GM12878 (cell line): Measurements from ENCODE around the gene PIP4K2A.

Source experiments
- BCLAF1 ChIP-seq: fragments of 450-650 bp; IDR thresholded peaks from 2 replicates; pipeline ENCODE4 v1.6.1; 2017; ENCODE audit warnings: antibody characterized with exemption, mild to moderate bottlenecking, moderate library complexity
- CHD2 ChIP-seq: IDR thresholded peaks from 2 replicates; pipeline ENCODE4 v1.6.1; 2011; ENCODE audit warnings: low read depth, low read length, improper control_type of control experiment, borderline replicate concordance
- CTCF ChIP-seq, 3 experiments: IDR thresholded peaks in 2 of 3; conservative IDR thresholded peaks in 1 of 3; 2 replicates each; pipeline ENCODE4 v1.5.1; 2011; ENCODE audit warnings: low read depth in 3 of 3, low read length in 3 of 3, mild to moderate bottlenecking in 3 of 3, control low read depth in 2 of 3, moderate library complexity in 2 of 3, inconsistent platforms in 1 of 3, mixed read lengths in 1 of 3; ENCODE audit not compliant: control insufficient read depth in 2 of 3, insufficient read depth in 1 of 3; ENCODE audit errors: extremely low read depth in 1 of 3
- EZH2 ChIP-seq: IDR thresholded peaks from 2 replicates; pipeline ENCODE4 v1.6.1; 2012; ENCODE audit warnings: low read depth, mild to moderate bottlenecking, control low read depth, inconsistent platforms, low read length, borderline replicate concordance; ENCODE audit not compliant: control insufficient read depth
- POLR2A ChIP-seq: IDR thresholded peaks from 2 replicates; pipeline ENCODE4 v1.6.1; 2011; ENCODE audit warnings: low read depth, mild to moderate bottlenecking, low read length
- POLR2AphosphoS5 ChIP-seq: IDR thresholded peaks from 2 replicates; pipeline ENCODE4 v1.6.1; 2011; ENCODE audit warnings: mild to moderate bottlenecking, low read length, inconsistent platforms
- RAD21 ChIP-seq: IDR thresholded peaks from 2 replicates; pipeline ENCODE4 v1.6.1; 2011; ENCODE audit warnings: mild to moderate bottlenecking, low read depth, low read length, moderate library complexity; ENCODE audit not compliant: insufficient read depth
- RCOR1 ChIP-seq: conservative IDR thresholded peaks from 2 replicates; pipeline ENCODE4 v1.6.1; 2012; ENCODE audit warnings: low read depth, low read length, improper control_type of control experiment
- SP1 ChIP-seq: IDR thresholded peaks from one replicate; pipeline ENCODE4 v1.6.1; 2011; ENCODE audit warnings: low read depth, low read length
- TCF12 ChIP-seq: IDR thresholded peaks from 2 replicates; pipeline ENCODE4 v1.6.1; 2011; ENCODE audit warnings: low read depth, mild to moderate bottlenecking, low read length
- USF1 ChIP-seq: IDR thresholded peaks from 2 replicates; pipeline ENCODE4 v1.6.1; 2011; ENCODE audit warnings: borderline replicate concordance, low read depth, mild to moderate bottlenecking, moderate library complexity, mixed read lengths, low read length; ENCODE audit not compliant: insufficient read depth; ENCODE audit errors: extremely low read length
- ZNF24 ChIP-seq: fragments of 450-650 bp; IDR thresholded peaks from 2 replicates; pipeline ENCODE4 v1.6.1; 2017; ENCODE audit warnings: antibody characterized with exemption, mild to moderate bottlenecking

GRCh38 chr10:22754296-22754695 is 39.9 kb upstream of the PIP4K2A start:
- TF ChIP-seq BCLAF1 (no peak), EZH2 (no peak), SP1 (no peak), USF1 (no peak), RCOR1 (no peak), CHD2 (no peak), CTCF (IDR thresholded peaks at IDR 0.05 in 2 of 3, conservative IDR thresholded peaks at IDR 0.05 in 1 of 3; ENCODE audit: control insufficient read depth in 2 of 3, extremely low read depth in 1 of 3, insufficient read depth in 1 of 3, low read depth in 3 of 3, low read length in 3 of 3) (no peak), POLR2A (no peak), RAD21 (no peak), POLR2AphosphoS5 (no peak), TCF12 (no peak), ZNF24 (no peak)
